Measurements from ENCODE around the gene ADGRF1.
"Not testable (repeated sequence)": the region's sequence is repeated elsewhere in the genome, so short reads cannot be mapped to it uniquely, and the experiment has no call there.

The ADGRF1 gene

DNA sequence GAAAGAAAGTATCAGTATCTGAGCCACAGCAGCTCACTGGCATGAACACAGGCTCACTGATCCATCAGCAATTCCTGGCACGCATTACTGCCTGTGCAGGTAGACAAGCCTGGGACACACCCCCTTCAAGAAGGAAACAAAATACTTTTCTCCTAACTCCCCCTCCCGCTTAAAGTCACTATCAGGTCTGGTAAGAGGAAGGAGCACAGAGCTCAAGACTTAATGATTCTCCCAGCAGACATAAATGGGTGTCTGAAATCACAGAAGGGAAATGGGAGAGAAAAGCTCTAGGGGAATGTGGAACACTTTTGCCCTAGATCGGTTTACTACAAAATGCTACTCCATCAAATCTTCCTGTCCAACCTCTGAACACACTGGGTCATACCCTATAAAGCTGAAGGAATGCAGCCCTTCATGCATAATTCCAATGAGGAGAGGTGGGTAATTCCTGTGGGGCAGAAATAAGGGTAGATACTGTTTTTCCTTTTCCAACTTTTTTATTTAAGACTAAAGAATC is at the start of gene ADGRF1:
TSS of gene ADGRF1 (minus strand) at position 58 of the 517 bp plus-strand sequence. CDS start 13,271 bp downstream, outside the sequence.
- no peak for DNase-seq (ENCODE audit: low read depth)

- DNase-seq (ENCODE audit: low read depth) = no peak
Measured at GRCh38 chr6:47090881-47091280, 48.7 kb upstream of the ADGRF1 start.

GRCh38 chr6:47089473-47089872 is 47.3 kb upstream of the ADGRF1 start:
- not testable (repeated sequence) for DNase-seq (ENCODE audit: low read depth)

- DNase-seq (ENCODE audit: low read depth) = no peak
Measured at GRCh38 chr6:47086051-47086770, 44.1 kb upstream of the ADGRF1 start.

- DNase-seq (ENCODE audit: low read depth) = no peak
Measured at GRCh38 chr6:47084610-47085009, 42.5 kb upstream of the ADGRF1 start.

- DNase-seq (ENCODE audit: low read depth) = peak; percentile 72
Measured at GRCh38 chr6:47083586-47084047, 41.5 kb upstream of the ADGRF1 start.

DNA sequence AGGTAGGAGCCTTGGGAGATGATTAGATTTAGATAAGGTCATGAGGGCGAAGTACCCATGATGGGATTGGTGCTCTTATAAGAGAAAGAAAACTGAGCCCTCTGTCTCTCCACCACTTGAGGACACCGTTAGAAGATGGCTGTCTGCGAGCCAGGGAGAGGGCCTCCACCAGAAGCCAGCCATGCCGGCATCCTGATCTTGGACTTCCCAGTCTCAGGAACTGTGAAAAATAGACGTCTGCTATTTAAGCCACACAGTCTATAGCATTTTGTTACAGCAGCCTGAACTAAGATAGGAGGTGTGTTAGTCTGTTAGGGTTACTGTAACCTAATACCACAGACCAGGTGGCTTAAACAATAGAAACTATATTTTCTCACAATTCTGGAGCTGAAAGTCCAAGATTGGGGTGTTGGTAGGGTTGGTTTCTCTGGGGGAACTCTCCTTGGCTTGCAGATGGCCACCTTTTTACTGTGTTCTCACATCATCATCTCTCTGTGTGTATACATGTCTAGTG is 38.0 kb upstream of the ADGRF1 start:
- no peak for DNase-seq (ENCODE audit: low read depth)

GRCh38 chr6:47079638-47080037 is 37.5 kb upstream of the ADGRF1 start:
- DNase-seq (ENCODE audit: low read depth) = no peak

DNA sequence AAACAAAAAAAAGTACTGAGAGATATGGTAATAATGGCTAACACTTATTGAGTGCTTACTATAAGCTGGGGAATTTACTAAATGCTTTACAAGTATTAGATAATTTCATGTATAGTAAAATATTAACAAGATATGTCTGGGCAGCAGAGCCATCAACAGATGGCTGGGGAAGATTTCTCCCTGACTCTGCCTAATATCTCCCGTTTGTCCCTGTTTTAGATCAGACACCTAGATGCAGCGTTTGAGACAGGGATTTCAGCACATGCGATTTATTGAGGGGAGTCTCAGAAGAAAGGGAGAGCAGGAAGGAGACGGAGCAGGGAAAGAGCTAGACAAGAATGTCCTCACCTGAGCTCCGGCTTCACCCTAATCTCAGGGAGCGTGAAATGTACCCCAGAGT is 36.9 kb upstream of the ADGRF1 start:
- no peak for DNase-seq (ENCODE audit: low read depth)

DNA sequence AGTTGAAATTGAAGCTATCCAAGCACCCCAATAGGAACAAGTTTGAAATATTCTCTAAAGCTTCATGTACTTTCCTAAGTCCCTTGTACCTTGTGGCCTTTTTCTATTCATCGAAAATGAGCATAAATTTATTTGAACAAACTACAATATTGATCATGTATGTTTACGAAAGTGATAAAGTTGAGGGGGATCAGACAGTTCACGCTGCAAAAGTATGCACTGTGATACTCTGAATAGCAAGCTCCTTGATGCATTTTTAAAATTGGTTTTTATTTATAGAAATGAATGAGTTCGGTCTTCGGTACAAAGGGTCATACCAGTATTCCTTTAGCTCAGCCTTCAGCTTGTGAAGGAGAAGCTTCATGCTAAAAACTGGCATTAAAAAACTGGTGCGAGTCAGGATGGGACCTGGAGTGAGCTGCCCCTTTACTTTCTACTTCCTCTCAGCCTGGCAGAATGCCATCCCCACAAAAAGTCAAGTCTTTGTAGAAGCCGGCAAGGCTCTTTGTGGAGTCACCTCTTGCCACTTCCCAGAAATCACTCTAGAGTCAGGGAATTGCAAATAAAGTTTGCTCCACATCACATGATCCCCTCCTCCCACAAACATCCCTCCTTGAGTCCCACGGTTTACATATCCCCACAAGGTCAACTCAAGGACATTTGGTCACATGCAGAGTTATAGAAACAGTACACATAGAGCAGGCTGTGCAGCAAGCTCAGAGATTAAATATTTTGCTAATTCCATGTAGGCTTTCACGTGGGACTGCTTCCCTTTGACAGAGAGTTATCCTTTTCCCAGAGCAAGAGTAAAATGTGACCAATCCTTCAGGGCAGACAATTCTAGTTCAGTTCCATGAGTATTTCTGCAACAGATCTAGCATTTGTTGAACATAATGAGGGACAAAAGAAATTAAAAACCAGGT is 34.6 kb upstream of the ADGRF1 start:
- DNase-seq (ENCODE audit: low read depth) = no peak

- no peak for DNase-seq (ENCODE audit: low read depth)
Measured at GRCh38 chr6:47075741-47076421, 33.7 kb upstream of the ADGRF1 start.

DNA sequence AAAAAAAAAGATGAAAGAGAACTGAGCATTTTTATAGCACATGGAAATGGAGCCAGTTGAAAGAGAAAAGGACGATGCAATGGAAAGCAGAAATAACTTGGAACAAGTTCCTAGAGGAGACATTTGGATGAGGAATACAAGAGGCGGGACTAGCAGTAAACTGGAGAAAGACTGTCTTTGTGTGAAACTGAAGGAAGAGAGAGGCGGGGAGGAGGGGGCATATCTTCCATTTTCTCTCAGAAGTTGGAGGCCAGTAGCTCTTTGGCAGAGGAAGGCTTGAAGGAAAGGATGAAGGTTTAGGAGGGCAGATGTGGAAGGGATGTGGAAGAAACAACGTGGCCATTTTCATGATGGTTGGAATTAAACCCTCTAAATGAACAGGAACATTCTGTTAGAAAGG is 33.0 kb upstream of the ADGRF1 start:
- DNase-seq (ENCODE audit: low read depth) = no peak

DNA sequence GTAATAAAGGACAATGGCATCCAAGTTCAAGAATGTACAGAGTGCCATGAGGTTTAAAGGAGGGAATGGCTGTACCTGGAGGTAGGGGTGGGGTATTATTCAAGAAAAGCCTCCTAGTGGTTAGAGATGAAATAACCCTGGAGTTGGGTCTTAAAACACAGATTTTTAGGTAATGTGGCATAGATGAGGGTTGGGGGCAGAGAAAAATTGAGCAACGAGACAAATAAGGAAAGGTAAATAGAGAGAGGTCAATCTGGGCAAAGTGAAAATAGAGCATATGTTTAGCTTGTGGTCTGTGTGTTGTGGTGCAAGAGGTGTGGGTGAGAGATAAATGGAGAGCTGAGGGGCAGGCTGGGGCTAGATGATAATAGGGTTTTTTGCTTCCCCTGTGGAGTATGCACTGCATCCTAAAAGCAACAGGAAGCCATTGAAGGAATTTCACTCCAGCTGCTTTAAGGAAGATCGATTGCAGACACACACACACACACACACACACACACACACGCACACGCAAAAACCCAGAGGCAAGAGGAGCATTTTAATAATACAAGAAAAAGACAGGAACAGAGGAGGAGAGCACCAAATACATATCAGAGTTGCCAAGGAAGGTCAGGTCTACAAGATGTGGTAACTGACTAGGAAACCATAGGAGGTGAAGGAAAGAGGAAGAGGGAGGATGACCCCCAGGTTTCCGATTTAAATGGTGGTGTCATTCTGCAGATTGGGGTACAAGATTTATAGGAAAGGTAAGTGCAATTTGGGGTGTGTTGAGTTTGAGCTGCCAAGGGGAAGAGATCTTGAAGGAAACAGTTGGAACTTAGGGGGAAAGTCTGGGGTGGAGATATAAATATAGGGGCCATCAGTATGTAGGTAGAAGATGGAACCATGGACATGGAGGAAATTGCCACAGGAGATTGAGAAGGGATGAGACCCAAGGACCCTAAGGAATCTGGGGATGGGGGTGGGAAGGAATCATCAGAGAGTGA is 31.3 kb upstream of the ADGRF1 start:
- no peak for DNase-seq (ENCODE audit: low read depth)

DNA sequence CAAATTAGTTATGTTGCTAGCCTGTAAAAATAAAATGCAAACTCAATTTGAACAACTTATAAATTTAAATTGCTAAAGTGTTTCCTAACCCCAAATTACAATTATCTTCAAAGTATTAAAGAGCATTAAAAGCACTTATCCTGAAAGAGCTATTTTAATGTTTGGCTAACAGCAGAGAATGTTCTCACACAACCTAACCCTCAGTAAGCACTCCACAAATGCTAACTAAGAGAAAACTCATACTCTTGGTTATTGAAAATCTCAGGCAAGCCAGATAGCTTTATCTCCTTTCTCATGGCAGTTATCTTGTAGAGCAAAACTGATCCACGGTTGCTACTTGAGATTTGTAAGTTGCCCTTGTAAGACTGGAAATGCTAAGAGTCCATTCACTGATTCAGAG is 30.5 kb upstream of the ADGRF1 start:
- DNase-seq (ENCODE audit: low read depth) = no peak

DNA sequence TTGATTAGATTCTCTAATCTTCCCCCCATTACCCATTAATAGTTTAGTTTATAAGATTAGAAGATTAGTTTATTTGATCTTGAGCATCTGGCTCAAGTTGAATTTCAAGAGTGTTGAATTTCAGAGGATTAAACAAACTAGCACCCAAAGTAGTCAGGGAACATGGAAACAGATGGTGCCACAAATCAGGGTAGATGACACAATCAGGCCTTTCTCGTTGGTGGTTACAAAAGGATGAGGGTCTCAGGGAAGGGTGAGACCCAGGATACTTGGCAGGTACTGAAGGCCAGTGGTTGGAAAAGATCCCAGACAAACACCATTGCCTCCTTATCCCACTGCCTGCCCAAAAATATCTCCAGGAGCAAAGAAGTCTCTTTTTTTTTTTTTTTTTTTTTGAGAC is 29.5 kb upstream of the ADGRF1 start:
- no peak for DNase-seq (ENCODE audit: low read depth)

GRCh38 chr6:47070461-47070860 is 28.3 kb upstream of the ADGRF1 start:
- no peak for DNase-seq (ENCODE audit: low read depth)

GRCh38 chr6:47069156-47069555 is 27.0 kb upstream of the ADGRF1 start:
- no peak for DNase-seq (ENCODE audit: low read depth)

DNA sequence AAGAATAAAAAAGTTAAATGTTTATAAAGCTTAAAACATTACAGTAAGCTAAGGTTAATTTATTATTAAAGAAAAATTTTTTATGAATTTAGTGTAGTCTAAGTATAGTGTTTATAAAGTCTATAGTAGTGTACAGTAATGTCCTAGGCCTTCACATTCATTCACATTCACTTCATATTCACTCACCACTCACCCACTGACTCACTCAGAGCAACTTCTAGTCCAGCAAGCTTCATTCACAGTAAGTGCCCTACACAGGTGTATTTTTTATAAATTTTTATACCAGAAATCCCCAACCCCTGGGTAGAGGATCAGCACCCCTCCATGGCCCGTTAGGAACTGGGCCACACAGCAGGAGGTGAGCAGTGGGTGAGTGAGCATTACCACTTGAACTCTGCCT is 24.3 kb upstream of the ADGRF1 start:
- no peak for DNase-seq (ENCODE audit: low read depth)

DNA sequence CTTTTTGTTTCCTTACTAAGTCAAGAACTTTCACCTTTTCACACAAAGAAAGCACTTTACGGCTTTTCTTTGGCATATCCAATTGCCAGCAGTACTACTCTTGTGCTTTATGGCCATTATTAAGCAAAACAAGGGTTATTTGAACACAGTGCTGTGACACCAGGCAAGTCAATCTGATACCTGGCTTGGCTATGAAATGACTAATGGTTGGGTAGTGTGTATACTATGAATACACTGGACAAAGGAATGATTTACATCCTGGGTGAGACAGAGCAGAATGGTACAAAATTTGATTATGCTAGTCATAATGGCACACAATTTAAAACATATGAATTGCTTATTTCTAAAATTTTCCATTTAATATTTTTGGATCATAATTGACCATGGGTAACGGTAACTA is 22.1 kb upstream of the ADGRF1 start:
- DNase-seq (ENCODE audit: low read depth) = no peak

GRCh38 chr6:47062346-47062745 is 20.2 kb upstream of the ADGRF1 start:
- DNase-seq (ENCODE audit: low read depth) = no peak
